Pancreas (tissue), 10 donors: ENCODE data around the gene PPM1B. TPM values are rescaled to one million over a fixed set of nuclear protein-coding genes. Genes with fewer than 3 reads are reported as not detected.

ENCODE experiments used
- ATAC-seq, 4 donors: fragments of 200-7000 bp; cut with Tn5 transposase; one replicate each; pipeline versions ENCODE4 v1.8.0 to v1.9.1; 2020; ENCODE audit warnings: mild to moderate bottlenecking in 4 of 4, moderate library complexity in 4 of 4
- DNase-seq, 6 donors: peaks; one replicate each; pipeline ENCODE4 v3.0.0-alpha.2; 2020
- FAIRE-seq: peaks from 2 replicates; lab custom pipeline; 2012; peaks lifted over from hg19 to GRCh38; lab: Jason Lieb, UNC
- H3K27ac ChIP-seq, 4 donors: fragments of 200-600 bp; sonication (generic); 1 replicate in 3 of 4; 2 replicates in 1 of 4; pipeline versions ENCODE4 v1.5.0 to v1.8.0; 2020
- H3K27me3 ChIP-seq, 4 donors: fragments of 200-600 bp; one replicate each; pipeline ENCODE4 v1.8.0; 2021
- H3K36me3 ChIP-seq, 3 donors: fragments of 200-600 bp; sonication (generic) in 1 of 3; one replicate each; pipeline versions ENCODE4 v1.5.0 to v1.8.0; 2020 to 2021
- H3K4me1 ChIP-seq, 3 donors: fragments of 200-600 bp; one replicate each; pipeline ENCODE4 v1.8.0; 2021
- H3K4me3 ChIP-seq, 4 donors: fragments of 200-600 bp; sonication (generic) in 2 of 4; one replicate each; pipeline versions ENCODE4 v1.5.0 to v1.8.0; 2020 to 2021
- H3K9me3 ChIP-seq, 4 donors: fragments of 200-600 bp; one replicate each; pipeline ENCODE4 v1.8.0; 2021
- WGBS, 2 donors: extraction: QIAGEN DNeasy Blood & Tissue Kit; methylation state at CpG; one replicate each; pipeline ENCODE4 v1.1.7; 2013; 5-methylcytosine and 5-hydroxymethylcytosine counted together
- intact Hi-C, 3 donors: fragments of 100-400 bp; cut with DNase I; formaldehyde crosslinking; loops; one replicate each; pipeline versions ENCODE4 v1.11.1 to v1.14.2; 2022
- polyA plus RNA-seq, 2 donors: library from polyadenylated mRNA; stranded (reverse); fragments of 200-250 nt; gene quantifications; one replicate each; pipeline ENCODE4 v1.2.3, GENCODE V29; 2013
- total RNA-seq, 6 donors: library from RNA; stranded (reverse); fragmentation: NEBNext Ultra II Directional in 4 of 6; extraction: Animal tissue kit (Norgen Biotek cat#: 25700) in 4 of 6; gene quantifications; one replicate each; pipeline versions ENCODE4 v1.2.1 to v1.2.4, GENCODE V29; 2021 to 2023
- TF ChIP-seq, protein P1 (sequence below), 4 donors: fragments of 200-600 bp; sonication (generic) in 3 of 4; IDR thresholded peaks; one replicate each; pipeline versions ENCODE4 v1.5.0 to v1.8.0; 2021; ENCODE audit warnings: antibody characterized with exemption in 4 of 4
- donor health status: healthy with polysubstance abuse.
- donor health status: DM: no; HTN: no; CAD: no; lungs with moderate emphysema.
- donor health status: DM: no; HTN: no; CAD: no.
- donor health status: control.
- donor health status: control.
- donor health status: Bipolar disorder and iron deficiency.
- donor health status: DM: yes; HTN: yes; CAD: no.
- donor health status: DM: no; HTN: no; CAD: no.
- donor health status: DM: no; HTN: no; CAD: no.
- donor health status: DM: yes; HTN: yes; CAD: no.

The PPM1B gene
- total and polyA plus RNA-seq, 8 donors = 12.0 to 28.5 (median 19.7) TPM

DNA sequence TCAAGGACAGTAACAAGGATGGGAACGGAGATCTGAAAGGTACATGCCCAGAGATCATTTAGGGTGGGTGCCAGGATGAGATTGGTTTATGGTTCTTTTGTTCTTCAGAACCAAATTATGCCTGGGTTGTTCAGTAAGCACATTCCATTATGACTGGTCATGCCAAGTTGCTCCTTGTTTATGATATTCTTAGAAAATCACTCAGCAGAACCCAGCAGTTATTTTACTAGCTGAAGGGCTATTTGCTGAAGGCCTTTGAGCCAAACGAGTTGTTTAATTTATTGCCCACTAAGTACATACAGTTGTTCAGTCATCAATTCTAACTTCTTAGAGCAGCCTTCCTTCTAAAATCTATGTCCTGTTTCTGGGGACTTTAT is 107.2 kb downstream of the PPM1B start:
- H3K36me3 ChIP-seq = no peaks in the 10 kb centered on the region
- H3K27ac ChIP-seq = peak overlapping the region; percentile 51 to 82 (median 72)
- no peaks in the 10 kb centered on the region for H3K9me3 ChIP-seq
- ATAC-seq (peak in 3 of 4 donors; percentile 23 to 69 (median 35)), FAIRE-seq (no peak), DNase-seq (no peak)
- H3K4me1 ChIP-seq = no peaks in the 10 kb centered on the region
- TF ChIP-seq, protein P1, sequence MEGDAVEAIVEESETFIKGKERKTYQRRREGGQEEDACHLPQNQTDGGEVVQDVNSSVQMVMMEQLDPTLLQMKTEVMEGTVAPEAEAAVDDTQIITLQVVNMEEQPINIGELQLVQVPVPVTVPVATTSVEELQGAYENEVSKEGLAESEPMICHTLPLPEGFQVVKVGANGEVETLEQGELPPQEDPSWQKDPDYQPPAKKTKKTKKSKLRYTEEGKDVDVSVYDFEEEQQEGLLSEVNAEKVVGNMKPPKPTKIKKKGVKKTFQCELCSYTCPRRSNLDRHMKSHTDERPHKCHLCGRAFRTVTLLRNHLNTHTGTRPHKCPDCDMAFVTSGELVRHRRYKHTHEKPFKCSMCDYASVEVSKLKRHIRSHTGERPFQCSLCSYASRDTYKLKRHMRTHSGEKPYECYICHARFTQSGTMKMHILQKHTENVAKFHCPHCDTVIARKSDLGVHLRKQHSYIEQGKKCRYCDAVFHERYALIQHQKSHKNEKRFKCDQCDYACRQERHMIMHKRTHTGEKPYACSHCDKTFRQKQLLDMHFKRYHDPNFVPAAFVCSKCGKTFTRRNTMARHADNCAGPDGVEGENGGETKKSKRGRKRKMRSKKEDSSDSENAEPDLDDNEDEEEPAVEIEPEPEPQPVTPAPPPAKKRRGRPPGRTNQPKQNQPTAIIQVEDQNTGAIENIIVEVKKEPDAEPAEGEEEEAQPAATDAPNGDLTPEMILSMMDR (IDR thresholded peaks at IDR 0.05) = no peak
- WGBS, 2 donors = 39 to 42% methylated on average over 2 of the region's 2 CpGs
- intact Hi-C loops = no loop called here
- peak overlapping the region in 3 of 4 donors; percentile 13 to 36 (median 31) for H3K4me3 ChIP-seq
- no peaks in the 10 kb centered on the region for H3K27me3 ChIP-seq

DNA sequence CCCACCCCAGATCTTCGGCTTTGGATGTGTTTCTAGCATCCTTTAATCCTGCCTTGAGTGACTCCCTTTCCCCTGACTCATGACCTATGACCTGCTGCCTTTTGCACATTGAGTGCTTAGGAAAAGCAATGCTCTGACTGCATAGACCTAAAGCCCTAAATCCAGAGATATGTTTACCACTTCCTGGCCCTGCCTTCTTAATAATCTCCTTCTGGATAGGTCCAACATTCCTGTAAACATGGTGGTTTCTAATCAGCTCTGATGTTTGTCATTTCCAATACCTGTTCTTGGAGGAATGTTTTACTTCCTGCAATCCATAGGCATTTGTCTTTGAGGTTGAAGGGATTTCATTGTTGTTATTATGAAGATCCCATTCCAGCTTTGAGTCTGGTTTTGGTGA is 108.9 kb downstream of the PPM1B start:
- DNase-seq (no peak), ATAC-seq (peak in 2 of 4 donors; percentile 45 to 49), FAIRE-seq (no peak)
- Histone ChIP-seq H3K4me3 (peak overlapping the region in 2 of 4 donors; percentile 31 to 36), H3K36me3 (no peaks in the 10 kb centered on the region), H3K27me3 (no peaks in the 10 kb centered on the region), H3K9me3 (no peaks in the 10 kb centered on the region), H3K4me1 (no peaks in the 10 kb centered on the region), H3K27ac (peak overlapping the region in 3 of 4 donors; percentile 4 to 82 (median 81))
- intact Hi-C loops = no loop called here
- 36 to 68% methylated on average over 1 of the region's 1 CpG for WGBS, 2 donors
- TF ChIP-seq, protein P1 (IDR thresholded peaks at IDR 0.05) = no peak

DNA sequence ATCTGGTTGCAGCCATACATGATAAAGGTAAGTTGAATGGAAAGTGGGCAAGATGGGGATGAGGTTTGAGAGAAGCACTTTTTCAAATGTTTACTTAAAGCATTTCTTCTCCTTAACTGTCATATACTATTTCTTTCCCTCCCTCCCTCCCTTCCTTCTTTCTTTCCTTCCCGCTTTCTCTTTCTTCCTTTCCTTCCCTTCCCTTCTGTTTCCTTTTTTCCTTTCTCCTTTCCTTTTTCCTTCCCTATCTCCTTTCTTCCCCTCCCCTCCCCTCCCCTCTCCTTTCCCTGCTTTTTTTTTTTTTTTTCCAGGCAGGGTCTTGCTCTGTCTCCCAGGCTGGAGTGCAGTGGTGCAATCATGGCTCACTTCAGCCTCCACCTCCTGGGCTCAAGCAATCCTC is 112.2 kb downstream of the PPM1B start:
- intact Hi-C loops = no loop called here
- ATAC-seq = no peak
- FAIRE-seq = no peak
- Histone ChIP-seq H3K36me3 (no peaks in the 10 kb centered on the region), H3K4me3 (no peak overlapping the region), H3K27me3 (no peaks in the 10 kb centered on the region), H3K9me3 (no peaks in the 10 kb centered on the region), H3K4me1 (peaks cover 0 to 10% (median 2%) of the 10 kb centered on the region in 3 donors), H3K27ac (peak overlapping the region in 1 of 4 donors; percentile 23)
- TF ChIP-seq, protein P1 (IDR thresholded peaks at IDR 0.05) = no peak
- DNase-seq = no peak
- WGBS, 2 donors = 88 to 91% methylated on average over 1 of the region's 1 CpG

Other genes starting within 250 kb of the PPM1B start
- 10 to 100 TPM; 36.3 to 52.1 (median 38.7) TPM for gene LRPPRC, start 172.9 kb upstream of the PPM1B start, total RNA-seq
- 10 to 100 TPM in 1 of 2 donors, 1 to 10 TPM in 1; 9.4 to 21.1 TPM for gene LRPPRC, start 172.9 kb upstream of the PPM1B start, polyA plus RNA-seq
- gene SLC3A1, start 106.6 kb downstream of the PPM1B start, total RNA-seq = 100 to 1,000 TPM in 1 of 6 donors, 10 to 100 TPM in 5; 50.5 to 112 (median 80.1) TPM
- 100 to 1,000 TPM in 1 of 2 donors, 10 to 100 TPM in 1; 46.7 to 143 TPM for gene SLC3A1, start 106.6 kb downstream of the PPM1B start, polyA plus RNA-seq
- gene PREPL, start 192.6 kb downstream of the PPM1B start, total RNA-seq = 10 to 100 TPM; 11.9 to 32.2 (median 18.5) TPM
- gene PREPL, start 192.6 kb downstream of the PPM1B start, polyA plus RNA-seq = 10 to 100 TPM in 1 of 2 donors, 1 to 10 TPM in 1; 5.5 to 23.5 TPM
- 10 to 100 TPM in 1 of 6 donors, 1 to 10 TPM in 5; 7.3 to 11.9 (median 9.2) TPM for gene CAMKMT, start 193.1 kb downstream of the PPM1B start, total RNA-seq
- 1 to 10 TPM; 4.6 to 6.4 TPM for gene CAMKMT, start 193.1 kb downstream of the PPM1B start, polyA plus RNA-seq